Measurements from ENCODE around the gene GPR153.

DNA sequence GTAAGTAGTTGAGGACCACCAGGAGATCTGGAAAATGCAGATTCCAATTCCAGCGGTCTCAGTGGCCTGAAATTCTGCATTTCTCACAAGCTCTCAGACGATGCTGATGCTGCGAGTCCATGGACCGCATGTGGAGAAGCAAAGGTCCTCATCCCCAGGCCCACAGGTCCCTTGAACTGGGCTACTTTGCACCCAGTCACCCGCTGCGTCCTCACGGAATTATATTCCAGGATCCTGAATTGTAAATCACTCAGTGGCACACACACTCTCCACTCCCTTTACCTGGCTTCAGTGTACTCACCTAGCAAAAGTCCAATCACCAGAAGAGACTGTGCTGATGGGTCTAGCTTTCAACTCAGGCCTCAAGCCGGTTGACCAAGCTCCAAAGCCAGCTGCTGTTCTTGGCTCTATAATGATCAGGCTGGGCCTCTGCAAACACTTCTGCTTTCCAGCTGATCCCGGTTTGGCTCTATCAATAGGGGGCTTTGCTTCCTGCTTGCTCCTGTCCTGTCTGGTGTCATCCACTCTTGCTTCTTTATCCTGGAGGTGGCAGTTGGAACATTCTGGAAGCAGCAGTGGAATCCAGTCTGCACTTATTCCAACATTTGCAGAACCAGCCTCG lies 60.6 kb downstream of the GPR153 start:
- no peak for TF ChIP-seq EZH2 (IDR thresholded peaks at IDR 0.05; ENCODE audit: insufficient read depth, poor library complexity, severe bottlenecking)
- TF ChIP-seq EZH2phosphoT487 (IDR thresholded peaks at IDR 0.05; ENCODE audit: insufficient read depth, low read depth) = no peak

Measured in GM23248 (cell line).